B cell (primary cell): ENCODE results near the gene MAN2B2. TPM values are rescaled to one million over a fixed set of nuclear protein-coding genes. Genes with fewer than 3 reads are reported as not detected.

Experiments used
- ATAC-seq: fragments of 200-7000 bp; cut with Tn5 transposase; one replicate; pipeline ENCODE4 v1.10.0; 2021; ENCODE audit warnings: low read depth, mild to moderate bottlenecking, moderate number of reproducible peaks, moderate library complexity
- CTCF ChIA-PET: fragments of 350-600 bp; sonication (Branson Sonifier 250); formaldehyde crosslinking; loops from one replicate; lab custom pipeline; 2021; ENCODE audit warnings: antibody characterized with exemption, inconsistent platforms; lab: Charles Lee
- POLR2A ChIA-PET: fragments of 350-600 bp; sonication (Branson Sonifier 250); formaldehyde crosslinking; loops from one replicate; lab custom pipeline; 2021; ENCODE audit warnings: antibody characterized with exemption; lab: Charles Lee
- DNase-seq: peaks from one replicate; pipeline ENCODE4 v3.0.0; 2013
- H2AFZ ChIP-seq: 2 replicates; pipeline ENCODE4 v1.6.1; 2012; ENCODE audit warnings: mild to moderate bottlenecking, low read depth, low read length; ENCODE audit not compliant: insufficient read depth, poor library complexity, severe bottlenecking
- H3K27ac ChIP-seq, 2 donors: 1 replicate in 1 of 2; 2 replicates in 1 of 2; pipeline ENCODE4 v1.5.1; 2012 to 2013; ENCODE audit warnings: low read length in 2 of 2, mild to moderate bottlenecking in 2 of 2, moderate library complexity in 1 of 2
- H3K27me3 ChIP-seq, 4 experiments: fragments of 200-600 bp in 1 of 4; sonication (generic) in 1 of 4; replicated peaks in 1 of 4; 1 replicate in 2 of 4; 2 replicates in 2 of 4; pipeline versions ENCODE4 v1.6.1 to v1.7.0; 2013 to 2016; ENCODE audit warnings: low read length in 3 of 4, mild to moderate bottlenecking in 2 of 4, mixed read lengths in 1 of 4, moderate library complexity in 1 of 4; ENCODE audit not compliant: insufficient read depth in 4 of 4, control insufficient read depth in 3 of 4; ENCODE audit errors: control extremely low read depth in 1 of 4
- H3K36me3 ChIP-seq, 2 experiments: replicated peaks in 1 of 2; 1 replicate in 1 of 2; 2 replicates in 1 of 2; pipeline versions ENCODE4 v1.6.1 to v1.7.1; 2013; ENCODE audit warnings: low read length in 1 of 2; ENCODE audit not compliant: insufficient read depth in 2 of 2, control insufficient read depth in 1 of 2; ENCODE audit errors: control extremely low read depth in 1 of 2, extremely low read depth in 1 of 2
- H3K4me1 ChIP-seq, 2 donors: fragments of 200-600 bp in 1 of 2; sonication (generic) in 1 of 2; 1 replicate in 1 of 2; 2 replicates in 1 of 2; pipeline versions ENCODE4 v1.5.1 to v1.6.1; 2013 to 2017; ENCODE audit warnings: low read length in 2 of 2; ENCODE audit not compliant: control insufficient read depth in 2 of 2, insufficient read depth in 2 of 2
- H3K4me2 ChIP-seq: replicated peaks from 2 replicates; pipeline ENCODE3; 2012; ENCODE audit warnings: mild to moderate bottlenecking, low read depth, low read length; ENCODE audit not compliant: poor library complexity, severe bottlenecking
- H3K4me3 ChIP-seq, 5 experiments: fragments of 200-600 bp in 1 of 5; sonication (generic) in 1 of 5; 1 replicate in 3 of 5; 2 replicates in 2 of 5; pipeline versions ENCODE4 v1.5.1 to v1.7.0; 2011 to 2016; ENCODE audit warnings: low read length in 4 of 5, mild to moderate bottlenecking in 4 of 5, low read depth in 2 of 5, control low read depth in 1 of 5, moderate library complexity in 1 of 5; ENCODE audit not compliant: insufficient read depth in 1 of 5; ENCODE audit errors: control extremely low read depth in 1 of 5, extremely low read depth in 1 of 5
- H3K79me2 ChIP-seq: fragments of 200-600 bp; sonication (generic); one replicate; pipeline ENCODE4 v1.6.0; 2016; ENCODE audit warnings: low read length; ENCODE audit not compliant: control insufficient read depth, insufficient read depth
- H3K9ac ChIP-seq: fragments of 200-600 bp; sonication (generic); 2 replicates; pipeline ENCODE4 v1.6.1; 2017; ENCODE audit warnings: mild to moderate bottlenecking, low read length, moderate library complexity
- H3K9me3 ChIP-seq, 3 donors: one replicate each; pipeline versions ENCODE4 v1.6.1 to v1.7.1; 2013; ENCODE audit warnings: low read length in 2 of 3; ENCODE audit not compliant: control insufficient read depth in 2 of 3, insufficient read depth in 1 of 3; ENCODE audit errors: control extremely low read depth in 1 of 3
- H4K20me1 ChIP-seq: 2 replicates; pipeline ENCODE4 v1.6.0; 2012; ENCODE audit warnings: mild to moderate bottlenecking, low read length; ENCODE audit not compliant: insufficient read depth, control insufficient read depth, poor library complexity, severe bottlenecking
- H3K27ac Mint-ChIP-seq: one replicate; pipeline ENCODE4 v1.8.0; 2021; ENCODE audit warnings: mixed read lengths
- H3K27me3 Mint-ChIP-seq: one replicate; pipeline ENCODE4 v1.8.0; 2021; ENCODE audit warnings: mixed read lengths
- H3K4me1 Mint-ChIP-seq: one replicate; pipeline ENCODE4 v1.8.0; 2021; ENCODE audit warnings: mixed read lengths
- H3K4me3 Mint-ChIP-seq: one replicate; pipeline ENCODE4 v1.8.0; 2021; ENCODE audit warnings: mixed read lengths
- H3K9me3 Mint-ChIP-seq: one replicate; pipeline ENCODE4 v1.8.0; 2022; ENCODE audit warnings: mixed read lengths; ENCODE audit not compliant: insufficient read depth
- EZH2 ChIP-seq: IDR thresholded peaks from 2 replicates; pipeline ENCODE4 v1.6.1; 2012; ENCODE audit warnings: borderline replicate concordance, low read depth, mild to moderate bottlenecking, moderate library complexity, low read length; ENCODE audit not compliant: insufficient read depth, poor library complexity, severe bottlenecking
- whole genome bisulfite sequencing: methylation state at CpG from one replicate; pipeline ENCODE4 v1.1.5; 2013; ENCODE audit warnings: missing lambda C conversion rate; ENCODE audit not compliant: insufficient coverage; 5-methylcytosine and 5-hydroxymethylcytosine counted together
- intact Hi-C: fragments of 100-400 bp; cut with micrococcal nuclease; formaldehyde crosslinking; loops from one replicate; pipeline ENCODE4 v1.10.0; 2022
- polyA plus RNA-seq: library from polyadenylated mRNA; depleted of rRNA; stranded (reverse); fragments of >200 nt; gene quantifications from 2 replicates; pipeline ENCODE4 v1.2.3, GENCODE V29; 2012
- total RNA-seq, 2 donors: library from RNA; stranded (reverse); fragments of 120-200 nt in 1 of 2; gene quantifications; 1 replicate in 1 of 2; 2 replicates in 1 of 2; pipeline versions ENCODE4 v1.2.3 to v1.2.4, GENCODE V29; 2013 to 2022
- TF ChIP-seq, protein P1 (sequence below): fragments of 200-600 bp; IDR thresholded peaks from one replicate; pipeline ENCODE4 v1.8.0; 2022; ENCODE audit warnings: antibody characterized with exemption, mild to moderate bottlenecking

MAN2B2 gene
- total and polyA plus RNA-seq, 2 donors (not counting 1 experiment from before 2014, with no cell fraction given): 35.0 to 37.0 TPM

DNA sequence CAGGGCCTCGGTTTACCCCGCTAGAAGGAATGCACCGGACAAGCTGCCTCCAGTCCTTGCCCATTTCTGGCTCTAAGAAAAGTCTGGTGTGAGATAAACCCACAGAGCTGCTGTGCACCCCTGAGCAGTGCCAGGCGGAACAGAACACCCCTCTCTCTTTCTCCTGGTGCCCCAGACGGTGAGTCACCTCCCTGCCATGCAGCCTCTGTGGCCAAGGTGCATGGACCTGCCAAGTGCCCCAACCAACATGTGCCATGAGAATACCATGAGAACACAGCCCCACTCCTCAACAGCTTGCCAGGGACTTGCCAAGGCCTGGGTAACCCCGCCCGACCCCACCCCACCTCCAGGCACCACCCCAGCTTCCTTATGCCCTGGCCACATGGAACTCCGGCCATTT lies 47.7 kb upstream of the MAN2B2 start:
- no peaks in the 10 kb centered on the region for H3K9me3 Mint-ChIP-seq
- Histone ChIP-seq H2AFZ (no peak overlapping the region), H3K4me1 (no peaks in the 10 kb centered on the region), H3K36me3 (no peaks in the 10 kb centered on the region), H4K20me1 (no peaks in the 10 kb centered on the region), H3K27me3 (no peaks in the 10 kb centered on the region), H3K79me2 (no peaks in the 10 kb centered on the region), H3K9me3 (peaks cover 0 to 3% (median 0%) of the 10 kb centered on the region in 3 donors), H3K4me3 (no peak overlapping the region), H3K9ac (no peak overlapping the region), H3K4me2 (no peak overlapping the region), H3K27ac (no peak overlapping the region)
- no peaks in the 10 kb centered on the region for H3K4me1 Mint-ChIP-seq
- H3K27me3 Mint-ChIP-seq: peaks cover 2% of the 10 kb centered on the region
- 94% methylated on average over 7 of the region's 8 CpGs for WGBS
- ATAC-seq (no peak), DNase-seq (no peak)
- intact Hi-C loops: no loop called here
- no peak overlapping the region for H3K27ac Mint-ChIP-seq
- TF ChIP-seq, protein P1, sequence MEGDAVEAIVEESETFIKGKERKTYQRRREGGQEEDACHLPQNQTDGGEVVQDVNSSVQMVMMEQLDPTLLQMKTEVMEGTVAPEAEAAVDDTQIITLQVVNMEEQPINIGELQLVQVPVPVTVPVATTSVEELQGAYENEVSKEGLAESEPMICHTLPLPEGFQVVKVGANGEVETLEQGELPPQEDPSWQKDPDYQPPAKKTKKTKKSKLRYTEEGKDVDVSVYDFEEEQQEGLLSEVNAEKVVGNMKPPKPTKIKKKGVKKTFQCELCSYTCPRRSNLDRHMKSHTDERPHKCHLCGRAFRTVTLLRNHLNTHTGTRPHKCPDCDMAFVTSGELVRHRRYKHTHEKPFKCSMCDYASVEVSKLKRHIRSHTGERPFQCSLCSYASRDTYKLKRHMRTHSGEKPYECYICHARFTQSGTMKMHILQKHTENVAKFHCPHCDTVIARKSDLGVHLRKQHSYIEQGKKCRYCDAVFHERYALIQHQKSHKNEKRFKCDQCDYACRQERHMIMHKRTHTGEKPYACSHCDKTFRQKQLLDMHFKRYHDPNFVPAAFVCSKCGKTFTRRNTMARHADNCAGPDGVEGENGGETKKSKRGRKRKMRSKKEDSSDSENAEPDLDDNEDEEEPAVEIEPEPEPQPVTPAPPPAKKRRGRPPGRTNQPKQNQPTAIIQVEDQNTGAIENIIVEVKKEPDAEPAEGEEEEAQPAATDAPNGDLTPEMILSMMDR: no peak
- TF ChIP-seq EZH2: no peak
- H3K4me3 Mint-ChIP-seq: no peak overlapping the region
- ChIA-PET POLR2A (no interaction called here), CTCF (no interaction called here)

DNA sequence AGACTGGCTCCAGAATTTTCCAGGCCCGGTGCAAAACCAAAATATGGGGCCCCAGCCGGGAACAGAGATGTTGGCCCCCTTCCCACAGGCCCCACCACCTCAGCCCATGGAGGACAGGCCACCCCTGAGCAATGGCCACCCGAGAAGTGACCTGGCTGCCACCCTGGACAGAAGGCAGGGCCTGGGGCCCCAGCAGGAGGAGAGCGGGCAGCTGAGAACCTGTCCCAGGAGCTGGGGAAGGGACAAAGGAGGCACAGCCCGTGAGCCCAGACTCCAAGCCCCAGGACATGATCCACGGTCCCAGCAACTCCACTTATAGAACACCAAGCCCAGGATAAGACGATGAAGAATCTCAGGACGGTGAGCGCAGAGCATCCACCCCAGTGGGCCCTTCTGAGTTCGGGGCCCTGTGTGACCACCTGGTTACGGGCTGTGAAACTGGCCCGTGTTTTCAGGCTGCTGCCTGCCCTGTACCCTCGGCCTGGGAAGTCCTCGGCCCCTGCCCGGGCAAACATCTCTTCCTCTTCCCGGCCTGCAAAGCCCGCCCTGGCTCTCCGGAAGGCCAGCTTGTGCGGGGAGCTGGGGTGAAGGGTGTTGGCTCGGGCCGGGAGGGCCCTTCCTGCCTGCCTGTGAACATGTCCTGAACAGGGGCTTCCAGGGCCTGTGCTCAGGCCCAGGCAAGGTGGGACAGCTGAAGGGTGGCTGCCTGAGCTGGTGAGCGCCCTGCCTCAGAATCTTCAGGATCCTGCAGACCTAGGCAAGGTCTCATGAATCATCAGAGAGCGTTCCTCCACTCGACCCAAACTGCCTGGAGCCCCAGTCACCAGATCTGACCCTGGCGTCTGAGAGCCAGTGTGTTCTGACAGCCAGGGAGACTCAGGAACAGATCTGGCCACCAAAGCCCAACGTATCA lies 47.0 kb upstream of the MAN2B2 start:
- Histone ChIP-seq H3K9me3 (peaks cover 0 to 9% (median 0%) of the 10 kb centered on the region in 3 donors), H3K9ac (no peak overlapping the region), H3K27me3 (no peaks in the 10 kb centered on the region), H3K36me3 (no peaks in the 10 kb centered on the region), H3K27ac (no peak overlapping the region), H3K4me2 (no peak overlapping the region), H3K4me3 (no peak overlapping the region), H2AFZ (no peak overlapping the region), H4K20me1 (no peaks in the 10 kb centered on the region), H3K4me1 (no peaks in the 10 kb centered on the region), H3K79me2 (no peaks in the 10 kb centered on the region)
- Mint-ChIP-seq H3K27me3 (peaks cover 2% of the 10 kb centered on the region), H3K4me3 (no peak overlapping the region), H3K27ac (no peak overlapping the region), H3K4me1 (no peaks in the 10 kb centered on the region), H3K9me3 (no peaks in the 10 kb centered on the region)
- TF ChIP-seq, protein P1: no peak
- no peak for TF ChIP-seq EZH2
- intact Hi-C loops: no loop called here
- 69% methylated on average over 23 of the region's 26 CpGs for WGBS
- ChIA-PET CTCF (no interaction called here), POLR2A (no interaction called here)
- ATAC-seq (no peak), DNase-seq (no peak)
